GM23338 (cell line): ENCODE measurements around the gene DPH6. TPM values are rescaled to one million over a fixed set of nuclear protein-coding genes. Genes with fewer than 3 reads are reported as not detected.

Experiments
- ATAC-seq: fragments of 200-7000 bp; cut with Tn5 transposase; 3 replicates; pipeline ENCODE4 v1.9.1; 2020
- DNase-seq: peaks from one replicate; pipeline ENCODE4 v3.0.0-alpha.2; 2015; ENCODE audit warnings: low spot score
- H2AFZ ChIP-seq: fragments of 200-600 bp; sonication (generic); 2 replicates; pipeline ENCODE4 v1.8.0; 2016; ENCODE audit warnings: antibody characterized with exemption, mild to moderate bottlenecking, moderate library complexity
- H3F3A ChIP-seq: fragments of 200-600 bp; sonication (generic); replicated peaks from 2 replicates; pipeline ENCODE4 v1.8.0; 2017; ENCODE audit warnings: antibody characterized with exemption, mixed run types, low read depth
- H3K27ac ChIP-seq: fragments of 200-600 bp; sonication (generic); 2 replicates; pipeline ENCODE4 v1.6.1; 2016; ENCODE audit warnings: low read depth
- H3K27me3 ChIP-seq: fragments of 200-600 bp; sonication (generic); 2 replicates; pipeline ENCODE4 v1.8.0; 2016; ENCODE audit warnings: mild to moderate bottlenecking, mixed run types, moderate library complexity; ENCODE audit not compliant: insufficient read depth
- H3K36me3 ChIP-seq: fragments of 200-600 bp; sonication (generic); 2 replicates; pipeline ENCODE4 v1.8.0; 2016; ENCODE audit warnings: mild to moderate bottlenecking; ENCODE audit not compliant: insufficient read depth
- H3K4me1 ChIP-seq: fragments of 200-600 bp; sonication (generic); 2 replicates; pipeline ENCODE4 v1.8.0; 2016; ENCODE audit warnings: mild to moderate bottlenecking, moderate library complexity; ENCODE audit not compliant: insufficient read depth
- H3K4me2 ChIP-seq: fragments of 200-600 bp; sonication (generic); 2 replicates; pipeline ENCODE4 v1.7.1; 2017; ENCODE audit warnings: mixed run types
- H3K4me3 ChIP-seq: fragments of 200-600 bp; sonication (generic); 2 replicates; pipeline ENCODE4 v1.6.1; 2016; ENCODE audit warnings: mixed run types
- H3K79me2 ChIP-seq: fragments of 200-600 bp; sonication (generic); replicated peaks from 2 replicates; pipeline ENCODE4 v1.8.0; 2017; ENCODE audit warnings: mild to moderate bottlenecking; ENCODE audit not compliant: insufficient read depth
- H3K9me2 ChIP-seq: fragments of 200-600 bp; sonication (generic); 2 replicates; pipeline ENCODE4 v1.8.0; 2017; ENCODE audit not compliant: insufficient read depth
- H4K20me1 ChIP-seq: fragments of 200-600 bp; sonication (generic); replicated peaks from 2 replicates; pipeline ENCODE4 v1.8.0; 2017; ENCODE audit warnings: mild to moderate bottlenecking; ENCODE audit not compliant: insufficient read depth
- H3K27ac Mint-ChIP-seq: 2 replicates; pipeline ENCODE4 v1.8.0; 2020; ENCODE audit warnings: inconsistent platforms, mild to moderate bottlenecking, moderate library complexity, mixed read lengths
- H3K27me3 Mint-ChIP-seq: 3 replicates; pipeline ENCODE4 v1.8.0; 2022; ENCODE audit warnings: low read depth, mild to moderate bottlenecking, moderate library complexity, mixed read lengths, inconsistent platforms; ENCODE audit not compliant: insufficient read depth, poor library complexity
- H3K36me3 Mint-ChIP-seq: 3 replicates; pipeline ENCODE4 v1.8.0; 2021; ENCODE audit warnings: low read depth, mild to moderate bottlenecking, inconsistent platforms, moderate library complexity, mixed read lengths
- H3K4me1 Mint-ChIP-seq: 3 replicates; pipeline ENCODE4 v1.8.0; 2020; ENCODE audit warnings: mild to moderate bottlenecking, inconsistent platforms, mixed read lengths
- H3K4me3 Mint-ChIP-seq: 3 replicates; pipeline ENCODE4 v1.8.0; 2021; ENCODE audit warnings: moderate library complexity, mild to moderate bottlenecking, inconsistent platforms, mixed read lengths
- H3K9me3 Mint-ChIP-seq: 3 replicates; pipeline ENCODE4 v1.8.0; 2020; ENCODE audit warnings: moderate library complexity, mild to moderate bottlenecking, inconsistent platforms, mixed read lengths
- EZH2 ChIP-seq: fragments of 200-600 bp; sonication (generic); IDR thresholded peaks from one replicate; pipeline ENCODE4 v1.8.0; 2017; ENCODE audit warnings: antibody characterized with exemption, mild to moderate bottlenecking, low read depth; ENCODE audit not compliant: unreplicated experiment
- NANOG ChIP-seq: IDR thresholded peaks from 2 replicates; pipeline ENCODE4 v1.6.1; 2016; ENCODE audit warnings: antibody characterized with exemption, borderline replicate concordance
- POLR2AphosphoS5 ChIP-seq: IDR thresholded peaks from 2 replicates; pipeline ENCODE4 v1.6.1; 2016; ENCODE audit warnings: antibody characterized with exemption, low read depth
- ZNF114 ChIP-seq: fragments of 250-450 bp; sonication (Bioruptor Pico); IDR thresholded peaks from 2 replicates; pipeline ENCODE4 v1.5.0; 2020; ENCODE audit warnings: mild to moderate bottlenecking, moderate library complexity
- ZNF331 ChIP-seq: fragments of 250-450 bp; sonication (Bioruptor Pico); IDR thresholded peaks from 2 replicates; pipeline ENCODE4 v1.5.0; 2020; ENCODE audit warnings: low read depth, mild to moderate bottlenecking, moderate library complexity
- polyA plus RNA-seq: library from polyadenylated mRNA; unstranded; fragments of >200 nt; fragmentation: Nextera tagmentation; extraction: Ambion mirVana; gene quantifications from 2 replicates; pipeline ENCODE4 v1.2.1, GENCODE V29; 2016
- total RNA-seq: library from RNA; depleted of rRNA; stranded (reverse); fragments of >200 nt; shearing (Covaris generic); gene quantifications from 2 replicates; pipeline ENCODE4 v1.2.3, GENCODE V29; 2014
- TF ChIP-seq, protein P1 (sequence below): IDR thresholded peaks from one replicate; pipeline ENCODE4 v1.6.1; 2018; ENCODE audit warnings: antibody characterized with exemption; ENCODE audit not compliant: unreplicated experiment
- TF ChIP-seq, protein P2 (sequence below), 2 experiments: fragments of 200-600 bp in 1 of 2; sonication (generic) in 1 of 2; conservative IDR thresholded peaks; 2 replicates each; pipeline versions ENCODE4 v1.5.1 to v1.6.1; 2016 to 2017; ENCODE audit warnings: antibody characterized with exemption in 2 of 2, low read depth in 2 of 2, mild to moderate bottlenecking in 2 of 2, moderate library complexity in 1 of 2
- TF ChIP-seq, protein P3 (sequence below): fragments of 250-450 bp; sonication (Bioruptor Pico); IDR thresholded peaks from 2 replicates; pipeline ENCODE4 v1.5.0; 2020; ENCODE audit warnings: mild to moderate bottlenecking, moderate library complexity
- TF ChIP-seq, protein P4 (sequence below): IDR thresholded peaks from 2 replicates; pipeline ENCODE4 v1.6.1; 2016; ENCODE audit warnings: antibody characterized with exemption

DPH6 gene
- total and polyA plus RNA-seq, 2 experiments from 2014 or later: 37.9 to 46.9 TPM

DNA sequence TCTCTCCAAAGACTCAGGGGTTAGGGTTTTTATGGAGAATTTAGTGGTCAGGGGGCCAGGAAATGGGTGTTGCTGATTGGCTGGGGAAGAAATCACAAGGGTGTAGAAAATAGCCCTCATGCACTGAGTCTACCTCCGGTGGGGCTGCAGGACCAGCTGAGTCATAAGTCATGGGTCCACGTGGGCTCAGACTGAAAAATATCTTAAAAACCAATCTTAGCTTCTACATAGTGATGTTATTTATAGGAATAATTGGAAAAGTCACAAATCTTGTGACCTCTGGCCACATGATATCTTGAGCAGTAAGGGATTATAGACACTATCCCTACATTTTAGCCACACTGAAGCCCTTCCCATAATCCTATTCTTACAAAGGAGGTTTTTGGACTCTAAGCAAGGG is 224.0 kb downstream of the DPH6 start:
- Histone ChIP-seq H3K9me2 (no peaks in the 10 kb centered on the region), H2AFZ (no peak overlapping the region), H3K79me2 (no peaks in the 10 kb centered on the region), H3K4me1 (no peaks in the 10 kb centered on the region), H3K36me3 (no peaks in the 10 kb centered on the region), H3K27ac (no peak overlapping the region), H3K27me3 (no peaks in the 10 kb centered on the region), H3F3A (no peaks in the 10 kb centered on the region), H3K4me2 (no peak overlapping the region), H3K4me3 (no peak overlapping the region), H4K20me1 (no peaks in the 10 kb centered on the region)
- no peaks in the 10 kb centered on the region for H3K9me3 Mint-ChIP-seq
- DNase-seq: no peak
- no peak overlapping the region for H3K27ac Mint-ChIP-seq
- TF ChIP-seq ZNF114 (CRISPR knock-in tag): no peak
- TF ChIP-seq, protein P1, sequence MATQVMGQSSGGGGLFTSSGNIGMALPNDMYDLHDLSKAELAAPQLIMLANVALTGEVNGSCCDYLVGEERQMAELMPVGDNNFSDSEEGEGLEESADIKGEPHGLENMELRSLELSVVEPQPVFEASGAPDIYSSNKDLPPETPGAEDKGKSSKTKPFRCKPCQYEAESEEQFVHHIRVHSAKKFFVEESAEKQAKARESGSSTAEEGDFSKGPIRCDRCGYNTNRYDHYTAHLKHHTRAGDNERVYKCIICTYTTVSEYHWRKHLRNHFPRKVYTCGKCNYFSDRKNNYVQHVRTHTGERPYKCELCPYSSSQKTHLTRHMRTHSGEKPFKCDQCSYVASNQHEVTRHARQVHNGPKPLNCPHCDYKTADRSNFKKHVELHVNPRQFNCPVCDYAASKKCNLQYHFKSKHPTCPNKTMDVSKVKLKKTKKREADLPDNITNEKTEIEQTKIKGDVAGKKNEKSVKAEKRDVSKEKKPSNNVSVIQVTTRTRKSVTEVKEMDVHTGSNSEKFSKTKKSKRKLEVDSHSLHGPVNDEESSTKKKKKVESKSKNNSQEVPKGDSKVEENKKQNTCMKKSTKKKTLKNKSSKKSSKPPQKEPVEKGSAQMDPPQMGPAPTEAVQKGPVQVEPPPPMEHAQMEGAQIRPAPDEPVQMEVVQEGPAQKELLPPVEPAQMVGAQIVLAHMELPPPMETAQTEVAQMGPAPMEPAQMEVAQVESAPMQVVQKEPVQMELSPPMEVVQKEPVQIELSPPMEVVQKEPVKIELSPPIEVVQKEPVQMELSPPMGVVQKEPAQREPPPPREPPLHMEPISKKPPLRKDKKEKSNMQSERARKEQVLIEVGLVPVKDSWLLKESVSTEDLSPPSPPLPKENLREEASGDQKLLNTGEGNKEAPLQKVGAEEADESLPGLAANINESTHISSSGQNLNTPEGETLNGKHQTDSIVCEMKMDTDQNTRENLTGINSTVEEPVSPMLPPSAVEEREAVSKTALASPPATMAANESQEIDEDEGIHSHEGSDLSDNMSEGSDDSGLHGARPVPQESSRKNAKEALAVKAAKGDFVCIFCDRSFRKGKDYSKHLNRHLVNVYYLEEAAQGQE: no peak
- TF ChIP-seq ZNF331 (CRISPR knock-in tag): no peak
- no peak for TF ChIP-seq POLR2AphosphoS5
- TF ChIP-seq, protein P2, sequence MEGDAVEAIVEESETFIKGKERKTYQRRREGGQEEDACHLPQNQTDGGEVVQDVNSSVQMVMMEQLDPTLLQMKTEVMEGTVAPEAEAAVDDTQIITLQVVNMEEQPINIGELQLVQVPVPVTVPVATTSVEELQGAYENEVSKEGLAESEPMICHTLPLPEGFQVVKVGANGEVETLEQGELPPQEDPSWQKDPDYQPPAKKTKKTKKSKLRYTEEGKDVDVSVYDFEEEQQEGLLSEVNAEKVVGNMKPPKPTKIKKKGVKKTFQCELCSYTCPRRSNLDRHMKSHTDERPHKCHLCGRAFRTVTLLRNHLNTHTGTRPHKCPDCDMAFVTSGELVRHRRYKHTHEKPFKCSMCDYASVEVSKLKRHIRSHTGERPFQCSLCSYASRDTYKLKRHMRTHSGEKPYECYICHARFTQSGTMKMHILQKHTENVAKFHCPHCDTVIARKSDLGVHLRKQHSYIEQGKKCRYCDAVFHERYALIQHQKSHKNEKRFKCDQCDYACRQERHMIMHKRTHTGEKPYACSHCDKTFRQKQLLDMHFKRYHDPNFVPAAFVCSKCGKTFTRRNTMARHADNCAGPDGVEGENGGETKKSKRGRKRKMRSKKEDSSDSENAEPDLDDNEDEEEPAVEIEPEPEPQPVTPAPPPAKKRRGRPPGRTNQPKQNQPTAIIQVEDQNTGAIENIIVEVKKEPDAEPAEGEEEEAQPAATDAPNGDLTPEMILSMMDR (conservative IDR thresholded peaks at IDR 0.05; ENCODE audit: low read depth in 2 of 2): no peak
- TF ChIP-seq NANOG: no peak
- TF ChIP-seq, protein P3, sequence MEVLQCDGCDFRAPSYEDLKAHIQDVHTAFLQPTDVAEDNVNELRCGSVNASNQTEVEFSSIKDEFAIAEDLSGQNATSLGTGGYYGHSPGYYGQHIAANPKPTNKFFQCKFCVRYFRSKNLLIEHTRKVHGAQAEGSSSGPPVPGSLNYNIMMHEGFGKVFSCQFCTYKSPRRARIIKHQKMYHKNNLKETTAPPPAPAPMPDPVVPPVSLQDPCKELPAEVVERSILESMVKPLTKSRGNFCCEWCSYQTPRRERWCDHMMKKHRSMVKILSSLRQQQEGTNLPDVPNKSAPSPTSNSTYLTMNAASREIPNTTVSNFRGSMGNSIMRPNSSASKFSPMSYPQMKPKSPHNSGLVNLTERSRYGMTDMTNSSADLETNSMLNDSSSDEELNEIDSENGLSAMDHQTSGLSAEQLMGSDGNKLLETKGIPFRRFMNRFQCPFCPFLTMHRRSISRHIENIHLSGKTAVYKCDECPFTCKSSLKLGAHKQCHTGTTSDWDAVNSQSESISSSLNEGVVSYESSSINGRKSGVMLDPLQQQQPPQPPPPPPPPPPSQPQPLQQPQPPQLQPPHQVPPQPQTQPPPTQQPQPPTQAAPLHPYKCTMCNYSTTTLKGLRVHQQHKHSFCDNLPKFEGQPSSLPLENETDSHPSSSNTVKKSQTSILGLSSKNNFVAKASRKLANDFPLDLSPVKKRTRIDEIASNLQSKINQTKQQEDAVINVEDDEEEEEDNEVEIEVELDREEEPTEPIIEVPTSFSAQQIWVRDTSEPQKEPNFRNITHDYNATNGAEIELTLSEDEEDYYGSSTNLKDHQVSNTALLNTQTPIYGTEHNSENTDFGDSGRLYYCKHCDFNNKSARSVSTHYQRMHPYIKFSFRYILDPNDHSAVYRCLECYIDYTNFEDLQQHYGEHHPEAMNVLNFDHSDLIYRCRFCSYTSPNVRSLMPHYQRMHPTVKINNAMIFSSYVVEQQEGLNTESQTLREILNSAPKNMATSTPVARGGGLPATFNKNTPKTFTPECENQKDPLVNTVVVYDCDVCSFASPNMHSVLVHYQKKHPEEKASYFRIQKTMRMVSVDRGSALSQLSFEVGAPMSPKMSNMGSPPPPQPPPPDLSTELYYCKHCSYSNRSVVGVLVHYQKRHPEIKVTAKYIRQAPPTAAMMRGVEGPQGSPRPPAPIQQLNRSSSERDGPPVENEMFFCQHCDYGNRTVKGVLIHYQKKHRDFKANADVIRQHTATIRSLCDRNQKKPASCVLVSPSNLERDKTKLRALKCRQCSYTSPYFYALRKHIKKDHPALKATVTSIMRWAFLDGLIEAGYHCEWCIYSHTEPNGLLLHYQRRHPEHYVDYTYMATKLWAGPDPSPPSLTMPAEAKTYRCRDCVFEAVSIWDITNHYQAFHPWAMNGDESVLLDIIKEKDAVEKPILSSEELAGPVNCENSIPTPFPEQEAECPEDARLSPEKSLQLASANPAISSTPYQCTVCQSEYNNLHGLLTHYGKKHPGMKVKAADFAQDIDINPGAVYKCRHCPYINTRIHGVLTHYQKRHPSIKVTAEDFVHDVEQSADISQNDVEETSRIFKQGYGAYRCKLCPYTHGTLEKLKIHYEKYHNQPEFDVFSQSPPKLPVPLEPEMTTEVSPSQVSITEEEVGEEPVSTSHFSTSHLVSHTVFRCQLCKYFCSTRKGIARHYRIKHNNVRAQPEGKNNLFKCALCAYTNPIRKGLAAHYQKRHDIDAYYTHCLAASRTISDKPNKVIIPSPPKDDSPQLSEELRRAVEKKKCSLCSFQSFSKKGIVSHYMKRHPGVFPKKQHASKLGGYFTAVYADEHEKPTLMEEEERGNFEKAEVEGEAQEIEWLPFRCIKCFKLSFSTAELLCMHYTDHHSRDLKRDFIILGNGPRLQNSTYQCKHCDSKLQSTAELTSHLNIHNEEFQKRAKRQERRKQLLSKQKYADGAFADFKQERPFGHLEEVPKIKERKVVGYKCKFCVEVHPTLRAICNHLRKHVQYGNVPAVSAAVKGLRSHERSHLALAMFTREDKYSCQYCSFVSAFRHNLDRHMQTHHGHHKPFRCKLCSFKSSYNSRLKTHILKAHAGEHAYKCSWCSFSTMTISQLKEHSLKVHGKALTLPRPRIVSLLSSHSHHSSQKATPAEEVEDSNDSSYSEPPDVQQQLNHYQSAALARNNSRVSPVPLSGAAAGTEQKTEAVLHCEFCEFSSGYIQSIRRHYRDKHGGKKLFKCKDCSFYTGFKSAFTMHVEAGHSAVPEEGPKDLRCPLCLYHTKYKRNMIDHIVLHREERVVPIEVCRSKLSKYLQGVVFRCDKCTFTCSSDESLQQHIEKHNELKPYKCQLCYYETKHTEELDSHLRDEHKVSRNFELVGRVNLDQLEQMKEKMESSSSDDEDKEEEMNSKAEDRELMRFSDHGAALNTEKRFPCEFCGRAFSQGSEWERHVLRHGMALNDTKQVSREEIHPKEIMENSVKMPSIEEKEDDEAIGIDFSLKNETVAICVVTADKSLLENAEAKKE: no peak
- TF ChIP-seq, protein P4, sequence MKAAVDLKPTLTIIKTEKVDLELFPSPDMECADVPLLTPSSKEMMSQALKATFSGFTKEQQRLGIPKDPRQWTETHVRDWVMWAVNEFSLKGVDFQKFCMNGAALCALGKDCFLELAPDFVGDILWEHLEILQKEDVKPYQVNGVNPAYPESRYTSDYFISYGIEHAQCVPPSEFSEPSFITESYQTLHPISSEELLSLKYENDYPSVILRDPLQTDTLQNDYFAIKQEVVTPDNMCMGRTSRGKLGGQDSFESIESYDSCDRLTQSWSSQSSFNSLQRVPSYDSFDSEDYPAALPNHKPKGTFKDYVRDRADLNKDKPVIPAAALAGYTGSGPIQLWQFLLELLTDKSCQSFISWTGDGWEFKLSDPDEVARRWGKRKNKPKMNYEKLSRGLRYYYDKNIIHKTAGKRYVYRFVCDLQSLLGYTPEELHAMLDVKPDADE: no peak
- TF ChIP-seq EZH2: no peak
- H3K27me3 Mint-ChIP-seq: no peaks in the 10 kb centered on the region
- no peak overlapping the region for H3K4me3 Mint-ChIP-seq
- H3K4me1 Mint-ChIP-seq: no peaks in the 10 kb centered on the region
- no peak for ATAC-seq
- H3K36me3 Mint-ChIP-seq: no peaks in the 10 kb centered on the region
